IPS-15b (cell line): ENCODE data around the gene KCNH5.
"Not testable (repeated sequence)": the region's sequence is repeated elsewhere in the genome, so short reads cannot be mapped to it uniquely, and the experiment has no call there.

Source experiments
- H3K27me3 ChIP-seq: one replicate; pipeline ENCODE4 v1.6.1; 2013; ENCODE audit warnings: low read length; ENCODE audit not compliant: control insufficient read depth, insufficient read depth
- H3K36me3 ChIP-seq: one replicate; pipeline ENCODE4 v1.6.1; 2013; ENCODE audit warnings: low read length; ENCODE audit not compliant: control insufficient read depth, insufficient read depth
- H3K4me1 ChIP-seq: one replicate; pipeline ENCODE4 v1.6.1; 2013; ENCODE audit warnings: mild to moderate bottlenecking, low read length; ENCODE audit not compliant: control insufficient read depth, insufficient read depth
- H3K4me3 ChIP-seq: one replicate; pipeline ENCODE4 v1.5.1; 2013; ENCODE audit warnings: low read depth, low read length
- H3K9ac ChIP-seq: one replicate; pipeline ENCODE4 v1.6.1; 2013; ENCODE audit warnings: low read depth, mild to moderate bottlenecking, low read length
- H3K9me3 ChIP-seq: one replicate; pipeline ENCODE4 v1.6.1; 2013; ENCODE audit warnings: mild to moderate bottlenecking, low read length; ENCODE audit not compliant: control insufficient read depth, insufficient read depth

Gene KCNH5

DNA sequence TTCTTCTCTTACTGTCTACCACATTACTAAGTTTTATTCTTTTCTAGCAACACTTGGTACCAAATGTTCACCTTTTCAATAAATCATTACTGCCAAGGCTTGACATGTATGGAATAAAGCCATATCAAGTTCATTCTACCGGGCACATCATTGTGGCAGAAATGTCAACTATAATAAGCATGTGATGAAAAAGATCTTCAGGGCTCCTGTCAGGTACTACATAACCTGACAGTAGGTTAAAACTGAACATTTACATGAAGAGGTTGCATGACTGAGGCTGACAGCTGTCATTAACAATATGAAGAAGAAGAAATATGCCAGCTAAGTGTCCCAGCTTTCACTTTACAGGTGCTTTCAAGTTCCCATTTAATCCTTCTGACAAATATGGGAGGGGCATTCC, 178.9 kb downstream of the KCNH5 start:
- Histone ChIP-seq H3K9ac (no peak overlapping the region), H3K27me3 (no peaks in the 10 kb centered on the region), H3K36me3 (no peaks in the 10 kb centered on the region), H3K4me3 (no peak overlapping the region), H3K4me1 (peaks cover 9% of the 10 kb centered on the region), H3K9me3 (no peaks in the 10 kb centered on the region)

DNA sequence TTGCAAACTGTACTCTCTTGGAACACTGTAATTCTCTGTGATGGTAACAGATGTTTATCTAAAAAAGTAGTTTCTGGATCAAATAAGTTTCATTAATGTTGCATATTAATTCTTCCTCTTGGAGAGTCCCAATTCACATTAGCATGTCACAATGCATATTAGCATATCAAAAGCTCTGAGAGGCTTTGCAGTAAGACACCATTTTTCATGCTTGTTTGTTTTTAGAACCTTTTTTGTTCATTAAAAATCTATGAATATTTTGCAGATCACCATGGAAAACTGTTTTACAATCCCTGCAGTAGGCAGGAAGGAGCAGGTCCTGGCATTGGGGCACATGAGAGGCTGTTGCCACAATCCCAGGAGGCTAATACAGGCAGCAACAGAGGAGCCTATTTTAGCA, 180.7 kb downstream of the KCNH5 start:
- Histone ChIP-seq H3K36me3 (no peaks in the 10 kb centered on the region), H3K4me1 (peaks cover 9% of the 10 kb centered on the region), H3K27me3 (no peaks in the 10 kb centered on the region), H3K9ac (no peak overlapping the region), H3K4me3 (no peak overlapping the region), H3K9me3 (no peaks in the 10 kb centered on the region)

- H3K4me3 ChIP-seq, H3K9me3 ChIP-seq, H3K36me3 ChIP-seq, H3K4me1 ChIP-seq, H3K9ac ChIP-seq, H3K27me3 ChIP-seq: not testable (repeated sequence)
These were observed 187.2 kb downstream of the KCNH5 start for GRCh38 chr14:62858011-62858410.

DNA sequence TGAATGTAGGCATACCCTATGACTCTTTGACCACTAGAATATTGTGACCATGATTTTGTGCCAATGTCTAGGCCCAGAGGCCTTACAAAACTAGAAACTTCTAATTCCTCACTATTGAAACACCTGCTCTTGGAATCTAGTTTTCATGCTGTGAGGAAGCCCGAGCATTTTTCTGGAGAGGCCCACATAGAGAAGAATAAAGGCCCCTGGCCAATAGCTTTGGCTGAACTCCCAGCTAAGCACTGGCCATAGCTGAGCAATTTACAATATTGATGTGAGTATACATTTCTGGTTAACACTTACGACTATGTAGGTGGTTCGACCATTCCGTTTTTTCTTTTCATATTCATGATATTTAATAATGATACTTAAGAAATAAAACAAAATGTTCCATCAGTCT, 190.3 kb downstream of the KCNH5 start:
- H3K27me3 ChIP-seq = no peaks in the 10 kb centered on the region
- no peak overlapping the region for H3K9ac ChIP-seq
- no peaks in the 10 kb centered on the region for H3K9me3 ChIP-seq
- H3K4me1 ChIP-seq = no peaks in the 10 kb centered on the region
- no peak overlapping the region for H3K4me3 ChIP-seq
- no peaks in the 10 kb centered on the region for H3K36me3 ChIP-seq

- no peak overlapping the region for H3K4me3 ChIP-seq
- H3K9me3 ChIP-seq = no peaks in the 10 kb centered on the region
- H3K27me3 ChIP-seq = no peaks in the 10 kb centered on the region
- no peaks in the 10 kb centered on the region for H3K36me3 ChIP-seq
- H3K9ac ChIP-seq = no peak overlapping the region
- H3K4me1 ChIP-seq = no peaks in the 10 kb centered on the region
These were observed 198.1 kb downstream of the KCNH5 start for GRCh38 chr14:62847168-62847567.

- no peaks in the 10 kb centered on the region for H3K4me1 ChIP-seq
- H3K4me3 ChIP-seq = no peak overlapping the region
- no peaks in the 10 kb centered on the region for H3K27me3 ChIP-seq
- no peak overlapping the region for H3K9ac ChIP-seq
- no peaks in the 10 kb centered on the region for H3K9me3 ChIP-seq
- no peaks in the 10 kb centered on the region for H3K36me3 ChIP-seq
These were observed 200.7 kb downstream of the KCNH5 start for GRCh38 chr14:62844546-62844945.

DNA sequence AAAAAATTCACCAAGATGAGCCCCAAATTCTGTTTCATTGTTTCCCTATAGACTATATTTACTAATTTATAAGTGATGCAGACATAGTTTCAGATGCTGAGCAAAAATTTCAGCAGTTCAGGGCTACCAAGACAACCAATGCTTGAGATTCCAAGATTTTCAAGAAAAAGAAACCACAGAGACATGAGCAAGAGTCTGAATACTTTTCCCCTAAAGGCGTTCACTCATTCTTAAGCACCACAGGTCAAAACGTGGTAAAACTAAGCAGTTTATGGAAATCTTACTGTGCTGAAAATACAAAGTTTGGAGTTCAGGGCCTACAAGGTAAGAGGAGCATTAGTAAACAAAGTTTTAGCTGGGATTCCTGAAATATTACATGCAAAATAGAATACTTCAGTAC, 221.2 kb downstream of the KCNH5 start:
- H3K9me3 ChIP-seq = peaks cover 4% of the 10 kb centered on the region
- H3K27me3 ChIP-seq = no peaks in the 10 kb centered on the region
- H3K4me3 ChIP-seq = no peak overlapping the region
- H3K9ac ChIP-seq = no peak overlapping the region
- H3K4me1 ChIP-seq = no peaks in the 10 kb centered on the region
- no peaks in the 10 kb centered on the region for H3K36me3 ChIP-seq

DNA sequence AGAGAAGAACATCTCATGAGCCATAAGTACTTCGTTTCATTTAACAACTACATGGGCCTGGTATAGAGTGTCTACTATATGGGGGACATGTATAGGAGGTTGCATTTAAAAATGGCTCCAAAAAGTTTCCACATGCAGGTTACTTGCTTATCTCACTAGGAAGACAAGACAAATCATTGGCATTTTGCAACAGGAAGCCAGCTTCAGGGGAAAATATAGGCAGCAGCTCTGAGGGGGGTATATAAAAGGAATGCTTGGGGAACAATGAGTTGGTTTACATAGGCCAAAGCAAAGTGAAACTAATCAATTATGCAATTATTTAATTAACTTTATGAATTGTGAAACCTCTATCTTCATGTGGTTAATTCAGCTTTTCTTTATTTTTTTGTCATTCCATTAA, 225.3 kb downstream of the KCNH5 start:
- H3K4me1 ChIP-seq = no peaks in the 10 kb centered on the region
- H3K36me3 ChIP-seq = no peaks in the 10 kb centered on the region
- H3K9me3 ChIP-seq = no peaks in the 10 kb centered on the region
- H3K9ac ChIP-seq = no peak overlapping the region
- H3K27me3 ChIP-seq = no peaks in the 10 kb centered on the region
- H3K4me3 ChIP-seq = no peak overlapping the region

GRCh38 chr14:62807636-62808035, 237.6 kb downstream of the KCNH5 start:
- H3K27me3 ChIP-seq = no peaks in the 10 kb centered on the region
- no peak overlapping the region for H3K4me3 ChIP-seq
- H3K36me3 ChIP-seq = no peaks in the 10 kb centered on the region
- no peaks in the 10 kb centered on the region for H3K4me1 ChIP-seq
- peaks cover 4% of the 10 kb centered on the region for H3K9me3 ChIP-seq
- no peak overlapping the region for H3K9ac ChIP-seq

GRCh38 chr14:62800577-62800976, 244.7 kb downstream of the KCNH5 start:
- Histone ChIP-seq H3K4me3 (no peak overlapping the region), H3K9me3 (no peaks in the 10 kb centered on the region), H3K36me3 (no peaks in the 10 kb centered on the region), H3K4me1 (no peaks in the 10 kb centered on the region), H3K27me3 (no peaks in the 10 kb centered on the region), H3K9ac (no peak overlapping the region)

GRCh38 chr14:62796431-62796830, 248.8 kb downstream of the KCNH5 start:
- Histone ChIP-seq H3K4me3 (no peak overlapping the region), H3K9ac (no peak overlapping the region), H3K36me3 (no peaks in the 10 kb centered on the region), H3K9me3 (no peaks in the 10 kb centered on the region), H3K27me3 (no peaks in the 10 kb centered on the region), H3K4me1 (no peaks in the 10 kb centered on the region)

DNA sequence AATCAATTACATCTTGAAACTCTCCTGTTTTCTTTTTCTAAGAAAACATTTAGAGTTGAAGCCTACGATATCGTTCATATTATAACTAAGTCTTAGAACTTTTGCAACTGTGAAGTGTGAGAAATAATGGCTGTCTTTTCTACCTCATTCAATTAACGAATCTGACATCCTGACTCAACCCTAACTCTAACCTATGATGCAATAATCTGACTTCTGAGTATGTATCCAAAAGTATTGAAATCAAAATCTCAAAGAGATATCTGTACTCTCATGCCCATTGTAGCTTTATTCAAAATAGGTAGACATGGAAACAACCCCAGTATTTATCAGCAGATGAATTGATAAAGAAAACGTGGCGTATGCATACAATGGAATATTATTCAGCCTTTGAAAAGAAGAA, 252.7 kb downstream of the KCNH5 start:
- Histone ChIP-seq H3K36me3 (no peaks in the 10 kb centered on the region), H3K4me1 (no peaks in the 10 kb centered on the region), H3K4me3 (no peak overlapping the region), H3K9me3 (no peaks in the 10 kb centered on the region), H3K27me3 (no peaks in the 10 kb centered on the region), H3K9ac (no peak overlapping the region)

- not testable (repeated sequence) for H3K4me3 ChIP-seq, H3K9me3 ChIP-seq, H3K36me3 ChIP-seq, H3K9ac ChIP-seq, H3K27me3 ChIP-seq
- H3K4me1 ChIP-seq = peaks cover 14% of the 10 kb centered on the region
These were observed 263.9 kb downstream of the KCNH5 start for GRCh38 chr14:62781328-62781727.
